ENCODE results near the gene RFX3. TPM values are rescaled to one million over a fixed set of nuclear protein-coding genes. Genes with fewer than 3 reads are reported as not detected.

RFX3 gene
- total RNA-seq, 2 donors from 2014 or later, result 4.6 to 6.5 TPM

DNA sequence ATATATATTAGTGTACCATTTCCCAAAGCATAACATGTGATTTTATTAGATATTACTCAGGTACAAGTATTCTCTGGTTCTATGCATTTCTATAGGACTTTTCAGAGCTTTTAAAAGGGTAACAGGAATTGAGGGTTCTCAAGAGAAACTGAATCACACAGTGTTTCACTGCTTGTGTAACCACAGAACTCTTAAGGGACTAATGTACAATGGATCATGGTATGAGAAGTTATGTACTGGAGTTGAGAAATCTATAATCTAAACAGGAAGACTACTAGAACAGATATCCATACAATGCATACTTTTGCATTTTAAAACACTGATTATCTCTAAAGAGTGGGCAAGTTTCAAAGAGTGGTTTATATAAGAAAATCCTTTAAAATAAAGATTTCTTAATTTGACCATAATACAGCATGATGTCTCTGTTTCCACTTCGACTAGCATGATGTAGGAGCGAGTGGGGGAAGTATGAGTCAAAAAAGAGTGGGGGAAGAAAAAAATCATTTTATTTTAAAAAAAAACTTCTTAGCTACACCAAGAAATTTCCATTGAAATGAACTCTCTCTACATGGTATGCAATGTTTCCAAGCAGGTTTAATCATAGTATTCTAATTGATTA lies 183.5 kb downstream of the RFX3 start:
- DNase-seq (no peak), ATAC-seq (no peak)
- peaks cover 10% of the 10 kb centered on the region for H3K4me1 ChIP-seq

GRCh38 chr9:3337515-3338225 lies 188.1 kb downstream of the RFX3 start:
- Histone ChIP-seq H3K36me3 (replicated peaks in 1 of 2; ENCODE audit: insufficient read depth in 1 of 2, low read depth in 2 of 2) (no peaks in the 10 kb centered on the region), H3K27ac (peak overlapping the region in 1 of 4 donors; percentile 8), H3K27me3 (no peaks in the 10 kb centered on the region), H3K4me3 (no peak overlapping the region), H3K9me3 (no peaks in the 10 kb centered on the region), H3K4me1 (no peaks in the 10 kb centered on the region)
- 59 to 89% methylated on average over 3 of the region's 3 CpGs for WGBS, 2 donors
- intact Hi-C loops (cut with DNase I), result no loop called here
- peak in 1 of 4 donors; percentile 6 for DNase-seq
- peak; percentile 40 for ATAC-seq
- TF ChIP-seq, protein P1, sequence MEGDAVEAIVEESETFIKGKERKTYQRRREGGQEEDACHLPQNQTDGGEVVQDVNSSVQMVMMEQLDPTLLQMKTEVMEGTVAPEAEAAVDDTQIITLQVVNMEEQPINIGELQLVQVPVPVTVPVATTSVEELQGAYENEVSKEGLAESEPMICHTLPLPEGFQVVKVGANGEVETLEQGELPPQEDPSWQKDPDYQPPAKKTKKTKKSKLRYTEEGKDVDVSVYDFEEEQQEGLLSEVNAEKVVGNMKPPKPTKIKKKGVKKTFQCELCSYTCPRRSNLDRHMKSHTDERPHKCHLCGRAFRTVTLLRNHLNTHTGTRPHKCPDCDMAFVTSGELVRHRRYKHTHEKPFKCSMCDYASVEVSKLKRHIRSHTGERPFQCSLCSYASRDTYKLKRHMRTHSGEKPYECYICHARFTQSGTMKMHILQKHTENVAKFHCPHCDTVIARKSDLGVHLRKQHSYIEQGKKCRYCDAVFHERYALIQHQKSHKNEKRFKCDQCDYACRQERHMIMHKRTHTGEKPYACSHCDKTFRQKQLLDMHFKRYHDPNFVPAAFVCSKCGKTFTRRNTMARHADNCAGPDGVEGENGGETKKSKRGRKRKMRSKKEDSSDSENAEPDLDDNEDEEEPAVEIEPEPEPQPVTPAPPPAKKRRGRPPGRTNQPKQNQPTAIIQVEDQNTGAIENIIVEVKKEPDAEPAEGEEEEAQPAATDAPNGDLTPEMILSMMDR (IDR thresholded peaks at IDR 0.05), result no peak
- no peak for TF ChIP-seq POLR2A (IDR thresholded peaks at IDR 0.05)

More for the DNA sequence above, 183.5 kb downstream of the RFX3 start:
- H3K36me3 ChIP-seq (replicated peaks in 1 of 2; ENCODE audit: insufficient read depth in 1 of 2, low read depth in 2 of 2), result no peaks in the 10 kb centered on the region
- no peaks in the 10 kb centered on the region for H3K9me3 ChIP-seq
- H3K27ac ChIP-seq, result no peak overlapping the region
- TF ChIP-seq, protein P1 (IDR thresholded peaks at IDR 0.05), result no peak
- TF ChIP-seq POLR2A (IDR thresholded peaks at IDR 0.05), result no peak
- WGBS, 2 donors, result 73 to 86% methylated on average over 2 of the region's 2 CpGs
- no peak overlapping the region for H3K4me3 ChIP-seq
- H3K27me3 ChIP-seq, result no peaks in the 10 kb centered on the region
- intact Hi-C loops (cut with DNase I), result no loop called here

DNA sequence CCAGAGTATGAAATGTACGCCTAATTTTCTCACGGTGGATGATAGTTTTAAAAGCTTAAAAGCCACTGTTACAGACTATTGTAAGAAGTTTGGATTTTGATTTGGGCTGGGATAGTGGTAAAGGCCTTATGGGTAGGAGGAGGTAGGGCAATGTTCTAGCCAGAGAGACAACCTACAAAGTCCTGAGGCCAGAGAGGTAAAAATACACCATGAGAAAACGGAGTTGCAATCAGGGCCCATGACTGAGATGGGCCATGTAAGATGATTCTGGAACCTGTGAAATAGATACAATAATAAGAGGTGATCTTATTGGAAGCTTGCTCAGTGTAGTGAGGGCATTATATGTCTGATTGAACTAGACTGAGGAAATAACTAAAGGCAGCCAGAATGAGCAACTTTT lies 188.8 kb downstream of the RFX3 start:
- Histone ChIP-seq H3K4me3 (no peak overlapping the region), H3K4me1 (no peaks in the 10 kb centered on the region), H3K36me3 (replicated peaks in 1 of 2; ENCODE audit: insufficient read depth in 1 of 2, low read depth in 2 of 2) (no peaks in the 10 kb centered on the region), H3K9me3 (no peaks in the 10 kb centered on the region), H3K27me3 (no peaks in the 10 kb centered on the region), H3K27ac (no peak overlapping the region)
- TF ChIP-seq, protein P1 (IDR thresholded peaks at IDR 0.05), result no peak
- TF ChIP-seq POLR2A (IDR thresholded peaks at IDR 0.05), result no peak
- no peak for DNase-seq
- WGBS, 2 donors, result 95% methylated on average over 3 of the region's 3 CpGs
- no peak for ATAC-seq
- intact Hi-C loops (cut with DNase I), result no loop called here

DNA sequence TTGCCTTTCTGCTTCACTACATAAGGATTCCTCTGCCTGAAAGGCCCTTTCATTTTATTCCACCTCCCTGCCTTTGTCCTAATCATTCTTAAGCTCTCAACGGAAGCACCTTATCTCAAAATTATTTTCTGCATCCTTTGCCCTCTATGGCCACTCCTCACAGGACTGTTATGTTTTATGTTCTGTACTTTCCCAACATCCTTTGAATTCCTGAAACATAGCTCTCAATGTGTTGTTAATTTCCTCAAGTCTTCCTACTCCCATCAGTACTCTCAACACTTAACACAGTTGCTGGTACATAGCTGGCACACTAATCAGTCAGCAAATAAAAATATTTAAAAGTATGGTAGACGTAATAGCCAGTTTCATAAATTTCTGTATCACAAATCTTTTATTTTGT lies 193.0 kb downstream of the RFX3 start:
- intact Hi-C loops (cut with DNase I), result no loop called here
- TF ChIP-seq POLR2A (IDR thresholded peaks at IDR 0.05), result no peak
- TF ChIP-seq, protein P1 (IDR thresholded peaks at IDR 0.05), result no peak
- H3K27ac ChIP-seq, result no peak overlapping the region
- H3K4me3 ChIP-seq, result no peak overlapping the region
- H3K4me1 ChIP-seq, result no peaks in the 10 kb centered on the region
- H3K36me3 ChIP-seq (replicated peaks in 1 of 2; ENCODE audit: insufficient read depth in 1 of 2, low read depth in 2 of 2), result no peaks in the 10 kb centered on the region
- H3K27me3 ChIP-seq, result no peaks in the 10 kb centered on the region
- H3K9me3 ChIP-seq, result no peaks in the 10 kb centered on the region
- DNase-seq (no peak), ATAC-seq (no peak)
- WGBS, 2 donors, result 57 to 68% methylated on average over 2 of the region's 2 CpGs

Measured in body of pancreas (tissue), 4 donors.